WTC11 (cell line): ENCODE results near the gene BLOC1S5. TPM values are rescaled to one million over a fixed set of nuclear protein-coding genes. Genes with fewer than 3 reads are reported as not detected.

ENCODE experiments used
- ATAC-seq: fragments of 200-7000 bp; cut with Tn5 transposase; 2 replicates; pipeline ENCODE4 v1.10.0; 2021; ENCODE audit warnings: mild to moderate bottlenecking, moderate library complexity
- CTCF ChIA-PET: fragments of 300-600 bp; sonication (Branson Sonifier 250); formaldehyde crosslinking; loops from one replicate; lab custom pipeline; 2021; ENCODE audit warnings: antibody characterized with exemption; lab: Charles Lee
- POLR2A ChIA-PET: fragments of 350-600 bp; sonication (Branson Sonifier 250); formaldehyde crosslinking; loops from one replicate; lab custom pipeline; 2021; ENCODE audit warnings: antibody characterized with exemption; lab: Charles Lee
- DNase-seq: peaks from one replicate; pipeline ENCODE4 v3.0.0; 2021; ENCODE audit warnings: low spot score
- H3K27ac Mint-ChIP-seq: 2 replicates; pipeline ENCODE4 v1.8.0; 2021; ENCODE audit warnings: mixed read lengths
- H3K27me3 Mint-ChIP-seq: 2 replicates; pipeline ENCODE4 v1.8.0; 2021; ENCODE audit warnings: low read depth, mild to moderate bottlenecking, moderate library complexity, mixed read lengths
- H3K36me3 Mint-ChIP-seq: 2 replicates; pipeline ENCODE4 v1.8.0; 2021; ENCODE audit warnings: mixed read lengths
- H3K4me1 Mint-ChIP-seq: 2 replicates; pipeline ENCODE4 v1.8.0; 2022; ENCODE audit warnings: mixed read lengths
- H3K4me3 Mint-ChIP-seq: 2 replicates; pipeline ENCODE4 v1.8.0; 2021; ENCODE audit warnings: mild to moderate bottlenecking, moderate library complexity, mixed read lengths
- H3K9me3 Mint-ChIP-seq: 2 replicates; pipeline ENCODE4 v1.8.0; 2021; ENCODE audit warnings: mixed read lengths
- AR ChIP-seq: fragments of 250-450 bp; sonication (Bioruptor Pico); IDR thresholded peaks from 2 replicates; pipeline ENCODE4 v1.9.0; 2021; ENCODE audit warnings: mild to moderate bottlenecking
- ATF3 ChIP-seq: sonication (generic); formaldehyde crosslinking; conservative IDR thresholded peaks from 2 replicates; pipeline ENCODE4 v1.8.1; 2022; ENCODE audit warnings: mild to moderate bottlenecking, missing genetic modification reagents
- FOXP1 ChIP-seq: sonication (generic); formaldehyde crosslinking; IDR thresholded peaks from 2 replicates; pipeline ENCODE4 v1.8.0; 2022; ENCODE audit warnings: missing genetic modification reagents, mild to moderate bottlenecking, moderate library complexity, borderline replicate concordance
- GTF2I ChIP-seq: fragments of 250-450 bp; sonication (Bioruptor Pico); conservative IDR thresholded peaks from 2 replicates; pipeline ENCODE4 v1.4.0; 2021; ENCODE audit warnings: mild to moderate bottlenecking
- MAX ChIP-seq: sonication (generic); formaldehyde crosslinking; IDR thresholded peaks from 2 replicates; pipeline ENCODE4 v1.8.0; 2022; ENCODE audit warnings: mild to moderate bottlenecking, missing genetic modification reagents
- NFE2L1 ChIP-seq: sonication (generic); formaldehyde crosslinking; IDR thresholded peaks from 2 replicates; pipeline ENCODE4 v1.8.1; 2023; ENCODE audit warnings: missing genetic modification reagents
- PRDM15 ChIP-seq: sonication (generic); formaldehyde crosslinking; IDR thresholded peaks from 2 replicates; pipeline ENCODE4 v1.8.0; 2022; ENCODE audit warnings: missing genetic modification reagents
- TEAD1 ChIP-seq: sonication (generic); formaldehyde crosslinking; IDR thresholded peaks from 2 replicates; pipeline ENCODE4 v1.8.0; 2022; ENCODE audit warnings: mild to moderate bottlenecking, missing genetic modification reagents
- USF1 ChIP-seq: sonication (generic); formaldehyde crosslinking; IDR thresholded peaks from 2 replicates; pipeline ENCODE4 v1.8.0; 2022; ENCODE audit warnings: mild to moderate bottlenecking, missing genetic modification reagents
- ZNF425 ChIP-seq: fragments of 250-450 bp; sonication (Bioruptor Pico); conservative IDR thresholded peaks from 2 replicates; pipeline ENCODE4 v1.9.0; 2021; ENCODE audit warnings: mild to moderate bottlenecking
- ZNF671 ChIP-seq: fragments of 250-450 bp; sonication (Bioruptor Pico); IDR thresholded peaks from 2 replicates; pipeline ENCODE4 v1.8.0; 2021; ENCODE audit warnings: mild to moderate bottlenecking
- total RNA-seq: library from RNA; stranded (reverse); gene quantifications from 3 replicates; pipeline ENCODE4 v1.2.3, GENCODE V29; 2021

BLOC1S5 gene
- total RNA-seq, 1 experiment from 2014 or later: 17.9 TPM

GRCh38 chr6:7996538-7997111 is 67.6 kb downstream of the BLOC1S5 start (continued):
- TF ChIP-seq PRDM15 (CRISPR knock-in tag): no peak
- TF ChIP-seq GTF2I: no peak
- TF ChIP-seq, all 79 proteins: peak for 0

- no peaks in the 10 kb centered on the region for H3K36me3 Mint-ChIP-seq
- H3K27ac Mint-ChIP-seq: no peak overlapping the region
These were observed 70.2 kb downstream of the BLOC1S5 start for GRCh38 chr6:7993952-7994351.

More at GRCh38 chr6:7993952-7994351, 70.2 kb downstream of the BLOC1S5 start:
- no peak for DNase-seq
- no peaks in the 10 kb centered on the region for H3K27me3 Mint-ChIP-seq
- POLR2A ChIA-PET: no interaction called here
- H3K4me3 Mint-ChIP-seq: no peak overlapping the region
- peaks cover 9% of the 10 kb centered on the region for H3K4me1 Mint-ChIP-seq
- no peak for TF ChIP-seq FOXP1 (CRISPR knock-in tag)
- no peak for TF ChIP-seq USF1 (CRISPR knock-in tag)
- no peak for TF ChIP-seq MAX (CRISPR knock-in tag)
- TF ChIP-seq TEAD1 (CRISPR knock-in tag): no peak
- no peak for TF ChIP-seq ZNF425 (CRISPR knock-in tag)
- TF ChIP-seq NFE2L1 (CRISPR knock-in tag): no peak
- no peak for TF ChIP-seq ATF3 (CRISPR knock-in tag)
- TF ChIP-seq AR (CRISPR knock-in tag): no peak
- no peak for TF ChIP-seq ZNF671 (CRISPR knock-in tag)
- no peak; the same call in 1 of the 2 replicates for ATAC-seq
- CTCF ChIA-PET: no interaction called here
- H3K9me3 Mint-ChIP-seq: peaks cover 8% of the 10 kb centered on the region
